ENCODE results near the gene NUDT16L1. TPM values are rescaled to one million over a fixed set of nuclear protein-coding genes. Genes with fewer than 3 reads are reported as not detected.

Gene NUDT16L1
- total RNA-seq, 1 donor from 2014 or later: 28.9 TPM

- Mint-ChIP-seq H3K27me3 (ENCODE audit: unreplicated experiment) (no peaks in the 10 kb centered on the region), H3K9me3 (ENCODE audit: unreplicated experiment) (no peaks in the 10 kb centered on the region), H3K36me3 (ENCODE audit: unreplicated experiment) (peaks cover 4% of the 10 kb centered on the region), H3K4me3 (ENCODE audit: unreplicated experiment) (no peak overlapping the region), H3K4me1 (ENCODE audit: unreplicated experiment) (peaks cover 15% of the 10 kb centered on the region), H3K27ac (ENCODE audit: unreplicated experiment) (peak overlapping the region; percentile 81)
- DNase-seq (ENCODE audit: extremely low spot score, unreplicated experiment): no peak
- TF ChIP-seq CTCF (IDR thresholded peaks at IDR 0.05): no peak
These were observed 1.5 kb upstream of the NUDT16L1 start for GRCh38 chr16:4691666-4692412.

GRCh38 chr16:4692460-4693295, 684 bp upstream of the NUDT16L1 start:
- Mint-ChIP-seq H3K4me3 (ENCODE audit: unreplicated experiment) (peak overlapping the region; percentile 80), H3K9me3 (ENCODE audit: unreplicated experiment) (no peaks in the 10 kb centered on the region), H3K4me1 (ENCODE audit: unreplicated experiment) (peaks cover 15% of the 10 kb centered on the region), H3K27ac (ENCODE audit: unreplicated experiment) (peak overlapping the region; percentile 66), H3K27me3 (ENCODE audit: unreplicated experiment) (no peaks in the 10 kb centered on the region), H3K36me3 (ENCODE audit: unreplicated experiment) (peaks cover 4% of the 10 kb centered on the region)
- TF ChIP-seq CTCF (IDR thresholded peaks at IDR 0.05): no peak
- DNase-seq (ENCODE audit: extremely low spot score, unreplicated experiment): no peak

- H3K36me3 Mint-ChIP-seq (ENCODE audit: unreplicated experiment): peaks cover 8% of the 10 kb centered on the region
- peaks cover 15% of the 10 kb centered on the region for H3K4me1 Mint-ChIP-seq (ENCODE audit: unreplicated experiment)
- no peak for DNase-seq (ENCODE audit: extremely low spot score, unreplicated experiment)
- no peaks in the 10 kb centered on the region for H3K27me3 Mint-ChIP-seq (ENCODE audit: unreplicated experiment)
- peak overlapping the region; percentile 50 for H3K27ac Mint-ChIP-seq (ENCODE audit: unreplicated experiment)
- no peaks in the 10 kb centered on the region for H3K9me3 Mint-ChIP-seq (ENCODE audit: unreplicated experiment)
- no peak for TF ChIP-seq CTCF (IDR thresholded peaks at IDR 0.05)
- peak overlapping the region; percentile 74 for H3K4me3 Mint-ChIP-seq (ENCODE audit: unreplicated experiment)
These were observed 737 bp downstream of the NUDT16L1 start for GRCh38 chr16:4693956-4694641.

- TF ChIP-seq CTCF (IDR thresholded peaks at IDR 0.05): no peak
- Mint-ChIP-seq H3K27me3 (ENCODE audit: unreplicated experiment) (no peaks in the 10 kb centered on the region), H3K4me1 (ENCODE audit: unreplicated experiment) (peaks cover 15% of the 10 kb centered on the region), H3K4me3 (ENCODE audit: unreplicated experiment) (peak overlapping the region; percentile 74), H3K9me3 (ENCODE audit: unreplicated experiment) (no peaks in the 10 kb centered on the region), H3K36me3 (ENCODE audit: unreplicated experiment) (peaks cover 10% of the 10 kb centered on the region), H3K27ac (ENCODE audit: unreplicated experiment) (peak overlapping the region; percentile 50)
- DNase-seq (ENCODE audit: extremely low spot score, unreplicated experiment): no peak
These were observed 1.5 kb downstream of the NUDT16L1 start for GRCh38 chr16:4694642-4695451.

Measured in osteocyte (in vitro differentiated cells).